HFF-Myc (cell line): Measurements from ENCODE around the gene YIPF3.

Experiments
- DNase-seq: peaks from one replicate; pipeline ENCODE4 v3.0.0-alpha.2; 2011; ENCODE audit warnings: low read depth; ENCODE audit errors: extremely low read depth
- H3K4me3 ChIP-seq: replicated peaks from 2 replicates; pipeline ENCODE4 v1.5.1; 2011; ENCODE audit warnings: low read depth, mild to moderate bottlenecking, control low read depth, low read length
- CTCF ChIP-seq: IDR thresholded peaks from 2 replicates; pipeline ENCODE4 v1.5.1; 2012; ENCODE audit warnings: mild to moderate bottlenecking, low read depth, low read length, control low read depth; ENCODE audit errors: missing control alignments

The YIPF3 gene

GRCh38 chr6:43481075-43481474, 35.7 kb downstream of the YIPF3 start:
- no peak for DNase-seq
- H3K4me3 ChIP-seq: no peak overlapping the region
- TF ChIP-seq CTCF: no peak

DNA sequence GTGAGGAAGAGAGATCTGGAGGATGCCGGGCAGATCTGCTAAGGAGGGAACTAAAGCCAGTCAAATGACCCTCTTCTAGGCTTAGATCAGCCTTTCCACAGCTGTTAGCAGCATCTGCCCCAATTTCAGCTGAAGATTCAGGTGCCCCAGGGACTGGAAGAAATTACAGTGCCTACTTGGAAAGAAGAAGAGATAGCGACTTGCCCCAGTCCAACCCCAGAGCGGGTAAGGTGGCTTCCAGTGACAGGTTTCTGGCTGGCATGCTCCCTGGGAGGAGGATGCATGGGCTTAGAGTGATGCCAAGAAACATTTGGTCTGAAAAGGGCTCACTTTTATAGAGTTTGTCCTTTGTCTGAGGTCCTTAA, 38.7 kb downstream of the YIPF3 start:
- TF ChIP-seq CTCF: no peak
- DNase-seq: no peak
- H3K4me3 ChIP-seq: peak overlapping the region; percentile 68

DNA sequence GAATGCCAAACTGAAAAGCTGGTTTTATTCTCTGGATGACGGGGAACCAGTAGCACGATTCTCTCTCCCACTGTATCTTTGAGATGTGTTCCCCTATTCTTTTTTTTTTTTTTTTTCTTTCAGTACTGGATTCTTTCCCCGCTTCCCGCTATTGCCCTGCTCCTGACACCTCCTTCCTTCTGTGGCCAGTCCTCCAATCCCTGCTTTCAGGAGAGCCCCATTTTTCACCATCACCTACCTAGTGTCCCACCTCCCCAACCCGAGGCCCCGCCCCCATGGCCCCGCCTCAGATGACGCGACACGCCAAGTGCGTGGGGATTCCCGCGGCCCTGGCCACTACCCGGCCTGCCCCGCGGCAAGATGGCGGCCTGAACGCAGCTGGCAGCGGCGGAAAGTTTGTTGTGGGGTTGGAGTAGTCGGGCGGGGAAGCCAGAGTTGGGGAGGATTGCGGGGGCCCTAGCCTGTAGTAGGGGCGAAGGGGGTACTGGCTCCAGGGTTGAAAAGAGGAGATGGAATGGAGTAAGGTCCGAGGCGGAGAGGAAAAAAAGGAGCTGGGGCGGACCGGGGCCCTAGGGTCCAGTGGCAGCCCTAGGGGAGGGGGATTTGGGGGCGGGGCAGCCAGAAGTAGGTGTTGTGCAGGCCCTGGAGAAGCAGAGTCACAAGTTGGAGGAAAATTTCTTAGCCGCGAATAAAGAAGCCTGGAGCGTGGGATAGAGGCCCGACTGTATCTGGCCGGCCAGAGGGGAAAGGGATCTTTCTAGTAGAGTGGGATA, 39.3 kb downstream of the YIPF3 start, which contains the start of gene TJAP1:
TSS of gene TJAP1 (plus strand) at position 336 of the 773 bp plus-strand sequence. CDS start 21,432 bp downstream, outside the sequence.
- TF ChIP-seq CTCF: no peak
- peak within 1 kb of the TSS; percentile 68 for H3K4me3 ChIP-seq
- no peak for DNase-seq

DNA sequence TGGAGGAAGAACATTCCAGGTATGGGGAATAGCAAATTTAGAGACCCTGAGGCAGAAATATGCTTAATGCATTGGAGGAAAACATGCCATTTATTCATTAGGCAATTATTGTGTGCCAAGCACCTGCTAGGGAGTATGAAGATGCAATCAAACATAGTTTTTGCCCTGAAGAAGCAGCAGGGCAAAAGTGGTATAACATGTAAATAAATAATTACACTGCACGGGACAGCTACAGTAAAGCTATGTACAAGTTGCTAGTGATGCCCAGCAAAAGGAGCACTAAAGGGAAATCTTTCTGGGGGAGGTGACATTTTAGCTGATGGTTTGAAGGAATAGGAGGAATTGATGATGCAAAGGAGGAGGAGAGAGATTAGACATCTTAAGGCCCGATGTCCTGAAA, 40.0 kb downstream of the YIPF3 start:
- no peak for DNase-seq
- H3K4me3 ChIP-seq: peak overlapping the region; percentile 68

GRCh38 chr6:43475516-43475915, 41.2 kb downstream of the YIPF3 start:
- no peak overlapping the region for H3K4me3 ChIP-seq
- DNase-seq: no peak
- no peak for TF ChIP-seq CTCF

More for the DNA sequence above, 40.0 kb downstream of the YIPF3 start:
- TF ChIP-seq CTCF: no peak

DNA sequence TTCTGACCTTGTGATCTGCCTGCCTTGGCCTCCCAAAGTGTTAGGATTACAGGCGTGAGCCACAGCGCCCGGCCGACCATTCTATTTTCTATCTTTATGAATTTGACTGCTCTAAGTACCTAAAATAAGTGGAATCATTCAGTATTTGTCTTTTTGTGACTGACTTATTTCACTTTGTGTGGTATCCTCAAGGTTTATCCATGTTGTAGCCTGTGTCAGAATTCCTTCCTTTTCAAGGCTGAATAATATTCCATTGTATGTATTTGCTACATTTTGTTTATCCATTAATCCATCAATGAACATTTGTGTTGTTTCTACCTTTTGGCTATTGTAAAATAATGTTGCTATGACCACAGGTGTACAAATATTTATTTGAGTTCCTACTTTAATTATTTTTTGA, 44.2 kb downstream of the YIPF3 start:
- no peak for DNase-seq
- no peak for TF ChIP-seq CTCF
- H3K4me3 ChIP-seq: no peak overlapping the region
